H4 (cell line): ENCODE results near the gene THBS2. TPM values are rescaled to one million over a fixed set of nuclear protein-coding genes. Genes with fewer than 3 reads are reported as not detected.
"Not testable (repeated sequence)": the region's sequence is repeated elsewhere in the genome, so short reads cannot be mapped to it uniquely, and the experiment has no call there.

Experiments used
- DNase-seq: peaks from one replicate; pipeline ENCODE4 v3.0.0-alpha.2; 2015; ENCODE audit warnings: low spot score
- total RNA-seq: library from RNA; depleted of rRNA; stranded (reverse); fragments of >200 nt; shearing (Covaris generic); gene quantifications from 2 replicates; pipeline ENCODE4 v1.2.3, GENCODE V29; 2014

Gene THBS2
- total RNA-seq, 1 experiment from 2014 or later, result 0.19 TPM

DNA sequence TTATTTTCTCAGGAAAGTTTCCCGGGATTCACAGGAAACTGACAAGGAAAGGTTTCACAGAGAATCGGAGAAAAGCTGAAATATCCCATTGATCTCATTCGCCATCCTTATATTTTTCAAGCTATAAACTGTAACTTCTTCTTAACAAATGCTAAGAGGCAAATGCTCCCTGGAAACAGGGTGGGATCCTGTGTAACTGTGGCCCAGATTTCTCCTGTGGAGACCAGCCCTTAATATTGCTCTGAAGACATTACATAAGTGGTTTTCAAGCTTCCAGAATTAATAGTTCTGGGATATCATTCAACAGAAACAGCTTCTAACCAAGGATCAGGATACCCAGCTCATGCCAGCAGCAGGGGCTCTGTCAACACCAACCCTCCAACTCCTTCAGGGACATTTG, 69.2 kb downstream of the THBS2 start:
- DNase-seq, result no peak

DNA sequence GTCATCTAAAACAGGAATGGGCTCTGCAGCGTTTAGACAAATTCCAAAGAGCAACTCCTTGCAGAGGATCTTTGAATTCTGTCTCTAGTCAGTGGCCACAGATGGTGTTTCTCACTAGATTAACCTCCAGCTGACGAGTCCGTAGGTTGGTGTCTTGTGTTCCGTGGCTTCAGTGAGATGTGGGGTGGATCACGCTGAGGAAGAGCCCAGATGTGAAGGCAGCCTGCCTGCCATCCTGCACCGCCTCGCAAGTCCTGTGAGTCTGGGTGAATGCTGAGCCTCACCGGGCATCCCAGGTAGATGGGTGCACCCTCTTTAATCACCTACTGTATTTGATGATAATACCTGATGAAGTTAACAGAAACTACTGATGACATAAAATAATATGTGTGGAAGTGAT, 70.4 kb downstream of the THBS2 start:
- no peak for DNase-seq

DNA sequence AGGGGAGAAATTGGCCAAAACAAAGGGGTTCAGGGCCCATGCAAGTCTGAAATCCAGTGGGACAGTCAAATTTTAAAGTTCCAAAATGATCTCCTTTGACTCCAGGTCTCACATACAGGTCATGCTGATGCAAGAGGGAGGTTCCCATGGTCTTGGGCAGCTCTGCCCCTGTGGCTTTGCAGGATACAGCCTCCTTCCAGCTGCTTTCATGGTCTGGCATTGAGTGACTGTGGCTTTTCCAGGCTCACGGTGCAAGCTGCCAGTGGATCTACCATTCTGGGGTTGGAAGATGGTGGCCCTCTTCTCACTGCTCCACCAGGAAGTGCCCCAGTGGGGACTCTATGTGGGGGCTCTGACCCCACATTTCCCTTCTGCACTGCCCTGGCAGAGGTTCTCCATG, 73.8 kb downstream of the THBS2 start:
- DNase-seq, result not testable (repeated sequence)

DNA sequence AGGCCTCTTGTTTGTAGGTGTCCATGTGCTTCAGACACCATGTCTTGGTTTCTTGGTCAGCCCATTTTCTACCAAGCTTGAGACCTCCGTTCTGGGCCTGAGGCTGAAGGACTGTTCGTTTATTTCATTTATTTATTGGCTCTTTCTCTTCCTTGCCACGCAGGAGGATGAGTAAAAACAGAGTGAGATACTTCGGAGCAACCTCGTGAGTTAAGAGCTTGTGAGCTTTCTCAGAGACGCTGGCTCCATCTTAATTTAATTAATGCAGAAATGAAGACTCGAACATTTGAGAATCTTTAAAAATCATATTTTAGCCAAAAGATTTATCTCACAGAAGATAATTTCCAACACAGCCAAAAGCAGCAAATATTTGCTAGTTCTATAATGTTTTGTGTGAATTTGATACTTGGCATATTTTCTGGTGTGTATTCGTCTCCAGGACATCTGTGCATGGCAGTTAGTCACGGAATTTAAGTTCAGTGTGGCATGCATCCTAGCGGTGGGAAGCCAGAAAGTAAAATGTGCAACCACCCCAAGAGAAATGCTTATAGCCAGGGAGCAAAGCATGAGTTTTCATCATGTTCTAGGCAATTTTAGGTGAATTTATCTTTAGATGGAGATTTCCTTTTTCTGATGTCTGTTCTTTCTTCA, 76.0 kb downstream of the THBS2 start:
- no peak for DNase-seq

DNA sequence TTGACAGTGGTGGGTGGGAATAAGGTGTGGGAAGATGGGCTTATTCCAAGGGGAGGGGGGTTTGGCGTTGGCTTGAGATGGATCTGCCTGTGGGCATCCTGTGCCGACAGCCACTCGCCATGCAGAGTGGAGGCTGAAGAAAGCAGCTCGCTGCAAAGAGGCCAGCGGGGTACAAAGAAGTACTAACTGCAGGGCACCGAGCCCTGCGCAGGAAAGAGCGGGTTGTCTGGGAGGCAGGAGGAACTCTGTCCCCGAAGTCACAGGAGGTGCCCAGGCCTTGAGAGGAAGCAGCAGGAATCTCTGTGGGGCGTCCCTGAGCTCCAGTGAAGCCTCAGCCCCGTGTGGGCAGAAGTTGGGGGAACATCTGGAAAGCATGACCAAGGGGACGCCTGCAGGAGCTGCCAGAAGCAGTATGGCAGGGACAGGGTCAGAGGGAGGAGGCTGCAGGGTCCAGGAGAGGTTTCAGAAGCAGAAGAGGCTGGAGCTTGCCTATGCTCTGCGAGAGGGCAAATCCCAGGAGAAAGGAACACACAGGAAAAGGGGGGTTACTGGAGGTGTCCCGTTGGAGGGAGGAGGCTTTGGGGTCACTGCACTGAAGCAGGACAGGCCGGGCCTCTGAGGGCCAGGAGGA, 77.2 kb downstream of the THBS2 start:
- DNase-seq, result no peak

DNA sequence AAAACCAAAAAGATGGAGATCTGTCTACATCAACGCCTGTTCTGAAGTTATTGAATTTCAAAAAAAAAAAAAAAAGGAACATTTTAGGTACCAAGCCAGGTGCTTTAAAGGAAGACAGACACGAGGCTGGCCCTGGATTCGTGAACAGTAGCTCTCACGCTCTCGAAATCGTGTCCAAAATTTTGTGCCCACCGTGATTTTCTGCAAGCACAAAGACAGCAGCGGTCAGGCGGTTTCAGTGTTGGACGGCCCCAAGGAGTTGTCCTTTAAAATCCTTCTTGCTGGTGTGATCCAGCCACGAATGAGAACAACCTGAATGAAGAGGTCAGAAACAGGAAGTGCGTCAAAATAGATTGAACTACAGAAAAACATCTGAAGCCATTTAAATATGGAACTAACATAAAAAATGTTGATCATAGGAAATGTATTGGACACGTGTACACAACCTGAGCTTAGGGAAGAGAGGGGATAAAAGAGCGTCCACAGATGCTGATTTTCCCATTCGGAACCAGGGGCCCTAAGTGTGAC, 78.2 kb downstream of the THBS2 start:
- DNase-seq, result no peak

DNA sequence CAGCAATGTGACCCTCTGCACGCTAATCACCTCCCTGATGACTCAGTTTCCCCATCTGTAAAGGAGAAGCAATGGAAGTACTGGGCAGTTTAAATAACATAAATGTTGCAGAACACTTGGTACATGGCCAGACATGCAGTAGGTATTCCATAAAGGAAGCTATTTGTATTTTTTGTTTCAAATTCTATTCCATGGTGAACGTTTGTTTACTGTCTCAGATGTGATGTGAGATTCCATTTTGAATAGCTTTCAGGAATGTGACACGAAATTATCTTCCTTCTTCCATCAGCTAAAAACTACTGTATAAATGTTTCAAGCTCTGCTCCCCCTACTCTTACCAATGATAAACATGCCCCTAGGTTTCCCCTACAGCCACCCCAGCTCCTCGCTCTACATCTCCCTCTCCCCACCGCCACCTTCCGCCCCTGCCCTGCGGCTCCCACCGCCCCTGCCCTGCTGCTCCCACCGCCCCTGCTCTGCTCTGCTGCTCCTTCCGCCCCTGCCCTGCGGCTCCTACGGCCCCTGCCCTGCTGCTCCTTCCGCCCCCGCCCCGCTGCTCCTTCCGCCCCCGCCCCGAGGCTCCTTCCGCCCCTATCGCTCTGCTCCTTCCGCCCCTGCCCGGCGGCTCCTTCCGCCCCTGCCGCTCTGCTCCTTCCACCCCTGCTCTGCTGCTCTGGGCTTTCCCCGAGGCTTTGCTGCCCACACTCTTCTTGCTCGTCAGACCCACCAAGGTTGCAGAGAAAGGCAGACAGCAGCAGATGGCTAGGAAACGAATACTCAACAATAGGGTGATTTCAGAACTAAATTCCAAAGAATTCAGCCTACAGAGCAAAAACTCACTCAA, 78.9 kb downstream of the THBS2 start:
- DNase-seq, result no peak

DNA sequence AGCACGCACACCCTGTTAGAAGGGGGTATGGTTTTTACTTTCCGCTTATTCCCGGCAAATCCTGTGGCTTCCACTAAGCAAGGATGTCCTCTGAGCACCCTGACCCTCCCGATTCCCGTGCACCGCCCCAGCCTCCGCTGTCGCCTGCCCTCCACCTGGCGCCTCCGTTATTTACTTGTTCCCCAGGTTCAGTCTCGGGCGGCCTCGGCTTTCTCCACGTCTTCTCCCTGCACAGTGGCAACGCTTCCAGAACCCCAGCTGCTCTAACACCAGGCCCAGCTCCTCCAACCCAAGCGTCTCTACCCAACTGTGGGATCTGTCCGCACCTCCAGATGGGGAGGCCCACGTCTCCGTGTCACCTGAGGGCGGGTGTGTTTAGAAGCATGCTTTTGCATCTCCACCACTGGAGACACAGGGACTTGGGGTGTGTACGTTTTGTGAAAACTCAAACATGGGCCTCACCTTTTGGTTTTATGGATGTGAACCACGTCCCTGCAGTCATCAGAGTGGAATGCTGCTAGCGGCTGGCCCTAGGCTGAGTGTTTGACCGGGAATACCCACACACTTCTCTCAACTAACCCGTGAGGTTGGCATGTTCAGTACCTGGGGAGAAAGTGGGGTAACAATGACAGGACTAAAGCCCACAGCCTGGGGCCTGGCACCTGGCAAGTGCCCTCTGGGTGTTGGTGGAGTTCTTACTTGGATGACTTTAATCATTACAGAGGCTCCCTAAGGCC, 79.9 kb downstream of the THBS2 start:
- DNase-seq, result no peak

DNA sequence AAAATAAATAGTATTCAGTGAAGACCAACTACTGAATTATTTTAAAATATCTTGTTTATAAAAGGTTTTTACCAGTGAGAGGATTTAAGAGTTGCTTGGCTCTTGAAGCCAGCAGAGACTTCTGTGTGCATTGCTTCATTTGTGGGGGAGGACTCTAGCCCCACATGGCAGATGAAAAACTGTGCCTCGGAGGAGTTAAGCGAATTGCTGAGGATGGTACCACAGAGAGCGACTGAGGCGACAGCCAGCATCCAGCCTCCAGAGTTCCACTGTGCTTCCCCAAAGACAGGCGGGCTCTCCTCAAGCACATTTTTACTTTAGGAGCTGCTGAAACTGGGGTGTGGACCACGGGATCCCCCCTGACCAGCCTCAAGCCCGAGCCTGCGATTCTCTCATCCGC, 80.7 kb downstream of the THBS2 start:
- no peak for DNase-seq

DNA sequence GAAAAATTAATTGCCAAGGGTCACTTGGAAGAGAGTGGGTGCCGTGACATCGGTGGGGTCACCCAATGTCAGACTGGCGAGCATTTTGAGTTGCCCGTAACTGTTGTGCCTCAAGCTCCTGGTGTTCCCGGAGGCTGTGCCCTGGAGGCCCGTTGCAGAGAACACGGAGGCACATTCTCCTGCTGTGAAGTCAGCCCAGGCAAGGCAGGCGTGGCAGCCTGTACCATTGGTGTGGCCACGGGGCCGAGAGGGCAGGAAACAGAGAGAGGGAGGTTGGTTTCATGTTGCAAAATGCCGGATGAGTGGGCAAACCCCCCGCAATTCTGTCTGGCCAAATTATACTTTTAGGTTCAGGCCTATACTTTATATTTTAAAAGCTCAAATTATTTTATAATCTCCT, 81.2 kb downstream of the THBS2 start:
- DNase-seq, result peak; percentile 71

DNA sequence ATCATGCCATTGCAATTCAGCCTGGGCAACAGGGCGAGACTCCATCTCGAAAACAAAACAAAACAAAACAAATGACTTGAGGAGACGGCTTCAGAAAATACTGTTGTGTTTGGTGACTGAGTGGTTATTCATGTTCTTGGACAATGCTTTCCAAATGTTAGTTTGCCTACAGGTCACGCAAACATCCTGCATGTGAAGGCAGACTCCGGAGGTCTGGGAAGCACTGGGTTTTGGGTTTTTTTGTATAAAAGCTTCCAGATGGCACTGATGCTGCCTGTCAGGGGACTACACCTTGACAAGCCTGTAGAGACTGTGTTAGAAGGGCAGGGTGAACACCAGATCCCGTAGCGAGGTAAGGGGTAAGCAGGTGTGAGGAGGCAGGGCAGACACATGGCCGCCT, 81.7 kb downstream of the THBS2 start:
- DNase-seq, result no peak

DNA sequence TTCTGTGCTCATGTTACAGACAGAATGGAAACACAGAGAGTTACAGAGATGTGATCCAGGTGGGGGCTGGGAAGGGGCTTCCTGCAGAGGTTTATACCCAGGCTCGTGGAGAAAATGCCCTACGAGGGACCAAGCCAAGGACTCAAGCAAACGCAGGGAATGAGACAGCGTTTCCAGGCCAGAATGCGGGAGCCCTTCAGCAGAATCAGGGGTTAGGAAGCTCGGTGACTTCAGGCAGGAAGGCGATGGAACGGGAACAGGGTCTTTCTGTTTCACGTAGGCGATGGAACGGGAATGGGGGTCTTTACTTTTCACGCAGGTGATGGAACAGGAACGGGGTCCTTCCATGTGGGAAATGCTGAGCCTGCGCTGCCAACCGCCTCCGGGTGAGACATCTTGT, 82.6 kb downstream of the THBS2 start:
- DNase-seq, result no peak

DNA sequence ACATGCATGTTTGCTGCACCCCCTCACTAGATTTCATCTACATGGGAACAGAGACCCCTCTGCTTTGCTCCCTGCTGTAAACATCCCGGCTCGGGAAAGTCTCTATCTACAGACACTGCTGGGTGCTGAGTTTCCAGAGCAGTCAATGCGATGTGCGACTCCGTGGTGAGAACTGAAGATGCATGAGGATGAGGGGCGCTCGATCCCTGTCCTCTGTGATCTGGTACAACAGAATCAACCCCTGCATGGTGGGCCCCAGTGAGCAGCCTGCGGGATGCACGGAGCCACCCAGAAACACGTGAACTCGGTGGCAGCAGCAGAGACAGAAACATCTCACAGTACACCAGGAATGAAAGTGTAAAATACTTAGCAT, 83.1 kb downstream of the THBS2 start:
- no peak for DNase-seq

DNA sequence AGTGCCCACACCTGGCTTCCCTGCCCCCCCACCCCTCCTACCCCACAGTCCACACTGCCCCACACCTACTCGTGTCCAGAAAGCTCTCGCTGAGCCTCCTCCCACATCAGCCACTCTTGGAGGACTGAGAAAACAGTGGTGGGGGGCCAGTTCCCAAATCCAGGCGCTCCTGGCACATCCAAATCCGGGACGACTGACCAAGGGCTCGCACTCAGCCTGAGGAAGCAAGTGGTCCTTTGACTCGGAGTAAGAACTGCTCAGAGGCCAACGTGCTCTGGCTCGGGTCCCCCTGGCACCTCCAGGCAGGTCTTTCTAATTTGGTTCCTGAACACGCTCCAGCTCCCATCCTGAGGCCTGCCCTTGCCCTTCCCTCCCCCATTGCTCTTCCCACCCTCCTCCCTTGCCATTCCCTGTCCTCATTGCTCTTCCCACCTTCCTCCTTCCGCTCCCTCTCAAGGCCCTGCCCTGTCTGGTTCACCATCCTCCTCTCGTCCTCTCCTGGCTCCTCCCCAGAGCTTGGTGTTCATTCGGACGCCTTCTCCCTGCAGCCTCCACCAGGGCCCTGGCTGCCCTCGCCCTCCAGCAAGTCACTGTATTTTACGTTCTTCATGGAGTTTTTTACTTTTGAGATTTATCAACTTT, 83.6 kb downstream of the THBS2 start:
- DNase-seq, result no peak

DNA sequence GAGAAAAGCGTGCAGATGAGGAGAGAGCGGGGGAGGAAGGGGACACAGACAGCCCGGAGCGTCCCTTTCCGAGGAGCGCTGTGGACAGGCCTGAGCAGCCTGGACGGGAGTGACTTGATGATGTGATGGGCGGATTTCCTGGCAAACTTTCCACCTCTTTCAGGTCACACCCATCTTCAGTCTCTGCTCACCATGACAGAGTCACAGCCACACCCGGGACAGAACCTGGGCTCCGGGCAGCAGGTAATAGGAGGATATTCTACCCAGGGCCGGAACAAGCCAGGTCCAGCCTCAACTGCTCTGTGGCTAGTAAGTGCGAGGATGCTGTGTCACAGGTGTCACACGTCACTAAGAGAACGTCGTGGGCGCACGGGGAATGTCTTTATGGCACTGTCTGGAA, 84.3 kb downstream of the THBS2 start:
- DNase-seq, result no peak

DNA sequence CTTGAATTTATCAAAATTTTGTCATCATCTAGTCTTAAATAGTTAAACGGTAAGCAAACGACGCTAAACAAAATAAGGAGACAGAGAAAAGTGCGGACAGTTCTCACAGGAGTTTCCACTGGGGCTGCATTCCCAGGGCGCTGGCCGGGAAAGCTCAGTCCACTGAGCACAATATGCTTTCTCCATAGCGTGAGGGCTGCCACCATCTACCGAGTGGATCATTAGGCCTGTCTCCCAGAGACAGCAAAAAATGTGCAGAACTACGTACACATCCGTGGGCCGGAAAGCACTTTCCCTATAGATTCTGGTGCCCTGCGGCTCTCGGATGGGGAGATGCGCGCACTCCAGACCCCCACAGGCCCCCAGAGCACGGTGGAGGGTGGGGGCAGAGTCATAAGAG, 84.9 kb downstream of the THBS2 start:
- no peak for DNase-seq

DNA sequence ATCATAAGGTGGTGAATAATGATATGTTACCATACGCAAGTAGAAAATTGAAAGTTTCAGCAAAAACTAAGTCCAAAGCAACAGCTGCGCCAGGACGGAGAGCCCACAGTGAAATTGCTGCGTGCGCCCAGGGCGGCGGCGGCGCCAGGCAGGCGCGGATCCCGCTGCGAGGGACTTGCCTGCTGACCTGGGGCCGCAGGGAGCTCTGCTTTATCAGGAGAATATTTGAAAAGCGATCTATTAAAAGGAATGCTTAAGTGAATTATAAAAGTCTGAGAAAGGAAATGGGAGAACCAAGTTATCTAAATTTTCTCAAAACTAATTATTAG, 85.4 kb downstream of the THBS2 start:
- peak; percentile 38 for DNase-seq

DNA sequence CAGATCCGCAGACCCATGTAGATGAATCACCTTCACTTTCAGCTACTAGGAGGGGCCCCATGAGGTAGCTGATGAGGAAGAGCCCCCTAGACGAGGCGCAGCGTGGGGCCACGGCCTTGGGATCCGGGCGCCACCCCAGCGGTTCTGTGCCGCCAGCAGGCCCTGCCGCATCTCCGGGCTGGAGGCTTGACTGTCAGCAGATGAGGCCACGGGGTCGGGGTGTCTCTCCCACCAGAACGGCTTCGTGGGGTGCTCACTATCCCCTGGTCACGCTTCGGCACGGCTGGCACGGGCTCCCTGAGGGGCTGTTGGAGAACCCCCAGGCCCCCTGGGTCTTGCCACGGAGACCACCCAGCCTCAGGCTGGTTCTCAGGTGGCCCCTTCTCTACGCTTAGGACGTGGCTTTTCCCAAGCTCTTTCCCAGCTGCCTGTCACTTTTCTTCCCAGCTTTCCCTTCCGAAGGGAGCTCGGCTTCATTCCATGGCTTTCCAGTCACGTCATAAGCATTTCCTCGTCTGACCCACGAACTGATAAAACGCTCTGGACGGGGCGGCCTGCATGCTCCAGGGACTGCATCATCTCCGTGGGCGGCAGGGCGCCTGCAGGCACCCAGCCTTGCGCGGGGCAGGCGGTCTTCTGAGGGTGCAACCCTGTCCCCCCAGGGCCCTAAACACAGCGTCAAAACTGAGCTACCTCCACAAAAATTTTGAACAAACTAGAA, 85.9 kb downstream of the THBS2 start:
- DNase-seq, result peak; percentile 76

DNA sequence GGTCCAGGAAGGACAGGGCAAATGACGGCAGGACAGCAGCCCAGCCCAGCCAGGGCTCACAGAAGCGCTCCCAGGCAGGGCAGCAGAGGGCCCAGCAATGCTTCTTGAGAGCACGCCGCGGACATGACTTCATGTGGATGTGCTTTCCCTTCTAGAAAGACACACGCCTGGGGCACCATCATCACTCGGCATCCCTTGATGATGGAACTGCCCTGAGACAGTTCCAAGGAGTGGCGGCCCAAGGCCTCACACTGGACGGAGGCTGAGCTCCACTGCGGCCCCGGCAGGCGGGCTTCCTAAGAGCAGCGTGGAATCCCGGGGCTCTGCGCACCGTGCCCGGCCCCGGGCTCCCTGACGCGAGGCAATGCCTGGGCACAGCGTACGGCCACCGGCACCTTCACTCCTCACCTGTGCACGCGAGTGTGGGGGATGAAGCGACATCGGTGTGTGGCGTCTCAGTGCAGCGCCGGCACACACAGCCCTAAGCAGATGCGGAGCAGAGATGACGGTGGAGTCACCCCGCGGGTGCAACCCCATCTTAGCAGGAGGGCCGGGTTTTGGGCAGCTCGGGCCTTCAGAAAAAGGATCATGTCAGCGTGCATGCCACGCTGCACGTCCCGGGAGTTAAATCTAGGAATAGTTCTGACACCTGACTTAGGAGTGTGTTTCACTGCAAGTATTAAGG, 86.6 kb downstream of the THBS2 start:
- no peak for DNase-seq
